KG1 (cell line): ENCODE data around the gene YWHAQ.
A peak's percentile ranks its signal among the peaks of the same experiment; 100 is the strongest.
"Not testable (repeated sequence)": the region's sequence is repeated elsewhere in the genome, so short reads cannot be mapped to it uniquely, and the experiment has no call there.

ENCODE experiments used
- DNase-seq: peaks from one replicate; lab custom pipeline; 2025; lab: John Stamatoyannopoulos, UW

Gene YWHAQ

GRCh38 chr2:9552219-9553178 lies 78.3 kb downstream of the YWHAQ start:
- DNase-seq = no peak

DNA sequence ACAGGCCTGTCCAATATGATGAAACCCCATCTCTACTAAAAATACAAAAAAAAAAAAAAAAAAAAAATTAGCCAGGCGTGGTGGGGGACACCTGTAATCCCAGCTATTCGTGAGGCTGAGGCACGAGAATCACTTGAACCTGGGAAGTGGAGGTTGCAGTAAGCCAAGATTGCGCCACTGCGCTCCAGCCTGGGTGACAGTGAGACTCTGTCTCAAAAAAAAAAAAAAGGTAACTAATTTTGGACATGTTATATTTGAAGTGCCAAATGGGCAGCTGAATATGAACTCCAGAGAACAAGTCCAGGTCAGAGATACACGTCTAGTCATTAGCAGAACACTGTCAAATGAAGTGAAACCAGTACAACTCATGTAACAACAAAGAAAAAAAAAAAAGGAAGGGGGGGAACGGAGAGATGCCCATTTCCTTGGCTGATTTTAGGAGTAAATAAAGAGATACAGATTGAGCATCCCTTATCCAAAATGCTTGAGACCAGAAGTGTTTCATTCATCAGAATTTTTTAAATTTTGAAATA lies 79.9 kb downstream of the YWHAQ start:
- not testable (repeated sequence) for DNase-seq

GRCh38 chr2:9549420-9549819 lies 81.4 kb downstream of the YWHAQ start:
- DNase-seq = no peak

- no peak for DNase-seq
These were observed 82.3 kb downstream of the YWHAQ start for GRCh38 chr2:9548506-9548905.

GRCh38 chr2:9547262-9547991 lies 83.4 kb downstream of the YWHAQ start:
- no peak for DNase-seq

DNA sequence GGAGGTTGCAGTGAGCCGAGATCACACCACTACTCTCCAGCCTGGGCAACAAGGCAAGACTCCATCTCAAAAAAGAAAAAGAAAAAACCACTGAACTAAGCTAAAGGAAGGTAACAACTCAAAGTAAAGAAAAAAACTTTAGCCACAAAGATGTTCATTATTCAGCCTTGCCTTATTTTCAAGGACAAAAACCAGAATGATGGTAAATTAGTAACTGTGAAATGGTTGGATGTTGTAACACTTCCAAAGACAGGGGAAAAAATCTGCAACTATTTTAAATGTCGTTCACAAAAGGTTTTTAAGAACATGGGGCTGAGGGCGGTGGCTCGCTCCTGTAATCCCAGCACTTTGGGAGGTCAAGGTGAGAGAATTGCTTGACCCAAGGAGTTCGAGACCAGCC lies 85.3 kb downstream of the YWHAQ start:
- DNase-seq = no peak

DNA sequence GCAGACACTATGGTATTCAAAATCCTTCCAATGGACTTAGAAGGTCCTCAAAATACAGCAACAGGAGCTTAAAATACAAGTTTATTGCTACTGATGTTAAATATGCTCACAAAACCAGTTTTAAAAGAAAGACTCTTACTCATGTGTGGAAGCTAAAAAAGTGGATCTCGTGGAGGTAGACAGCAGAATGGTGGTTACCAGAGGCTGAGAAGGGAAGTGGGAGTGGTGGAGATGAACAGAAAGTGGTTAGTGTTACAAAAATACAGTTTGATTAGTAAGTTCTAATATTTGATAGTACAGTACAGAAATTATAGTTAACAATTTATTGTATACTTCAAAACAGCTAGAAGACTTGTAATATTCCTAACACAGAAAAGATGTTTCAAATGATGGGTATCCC lies 87.2 kb downstream of the YWHAQ start:
- DNase-seq = no peak

DNA sequence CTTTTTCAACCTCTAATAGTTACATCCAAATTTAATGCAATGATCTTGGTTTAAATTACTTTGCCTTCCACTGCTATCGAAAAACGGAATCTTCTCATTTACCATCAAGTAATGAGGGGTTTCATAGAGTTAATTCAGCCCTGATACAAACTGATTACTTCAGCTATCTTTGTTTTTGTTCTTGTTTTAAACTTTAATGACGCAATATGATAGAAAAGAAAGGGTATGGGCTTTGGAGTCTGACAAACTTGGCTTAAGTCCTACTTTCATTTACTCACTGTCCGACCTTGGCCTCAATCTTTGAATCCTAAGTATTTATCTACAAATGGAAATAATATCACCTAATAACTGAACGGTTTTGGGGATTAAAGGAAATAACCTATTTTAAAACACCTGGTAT lies 91.3 kb downstream of the YWHAQ start:
- DNase-seq = no peak

GRCh38 chr2:9538000-9538507 lies 92.7 kb downstream of the YWHAQ start:
- peak; percentile 46 for DNase-seq

DNA sequence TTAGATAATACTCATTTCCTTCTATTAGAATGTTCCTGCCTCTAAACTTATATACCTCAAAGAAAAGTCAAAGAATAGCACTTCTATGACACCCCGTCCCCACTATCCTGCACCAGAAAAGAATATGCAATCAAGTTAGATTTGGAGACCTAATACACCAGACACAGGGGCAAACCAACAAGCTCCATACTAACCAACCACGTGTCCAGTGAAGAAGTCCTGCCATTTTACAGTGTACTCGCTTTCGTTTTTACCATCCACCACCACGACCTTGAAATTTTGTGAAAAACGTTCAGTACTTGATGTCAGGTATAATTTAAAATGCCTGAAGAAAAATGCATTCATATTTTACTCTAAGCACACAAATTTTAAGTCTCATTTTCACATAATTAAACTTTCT lies 94.3 kb downstream of the YWHAQ start:
- DNase-seq = no peak

DNA sequence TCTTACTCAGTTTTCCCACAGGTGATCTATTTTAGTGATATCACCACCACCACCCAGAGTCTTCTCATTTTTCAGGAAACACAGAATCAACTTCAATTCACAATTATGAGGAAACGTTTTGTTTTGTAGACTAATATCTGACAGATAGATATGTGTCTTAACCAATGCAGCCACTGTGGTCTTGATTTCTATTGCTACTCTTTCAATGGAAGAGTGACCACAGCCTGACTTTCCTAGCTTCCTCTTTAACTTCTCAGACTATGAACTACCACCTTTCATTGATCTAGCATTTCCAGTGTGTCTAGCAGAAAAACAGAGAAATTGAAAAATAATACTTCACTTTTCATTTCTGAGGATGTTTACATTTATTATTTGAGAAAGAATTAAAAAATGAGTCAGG lies 95.6 kb downstream of the YWHAQ start:
- no peak for DNase-seq
